Omental fat pad (tissue), 4 donors: ENCODE results near the gene HMGA1. TPM values are rescaled to one million over a fixed set of nuclear protein-coding genes. Genes with fewer than 3 reads are reported as not detected.
A peak's percentile ranks its signal among the peaks of the same experiment; 100 is the strongest.
"Not testable (repeated sequence)": the region's sequence is repeated elsewhere in the genome, so short reads cannot be mapped to it uniquely, and the experiment has no call there.

Experiments used
- ATAC-seq: fragments of 150-250 bp; one replicate; pipeline ENCODE4 v1.9.1; 2016; ENCODE audit warnings: mild to moderate bottlenecking, moderate library complexity; ENCODE audit not compliant: low FRiP score
- DNase-seq: peaks from one replicate; pipeline ENCODE4 v3.0.0-alpha.2; 2019; ENCODE audit warnings: low spot score
- CTCF ChIP-seq, 3 donors: fragments of 450-650 bp; IDR thresholded peaks; one replicate each; pipeline ENCODE4 v1.5.1; 2016 to 2017; ENCODE audit warnings: antibody characterized with exemption in 3 of 3, mild to moderate bottlenecking in 3 of 3, moderate library complexity in 2 of 3
- total RNA-seq, 4 donors: library from RNA; depleted of rRNA; stranded (reverse); fragments of >200 nt; gene quantifications; one replicate each; pipeline ENCODE4 v1.1.0, GENCODE V29; 2016

Gene HMGA1
- total RNA-seq, 4 donors from 2014 or later, result 15.6 to 80.7 (median 31.3) TPM

- ATAC-seq (no peak), DNase-seq (no peak)
- TF ChIP-seq CTCF (IDR thresholded peaks at IDR 0.05), result no peak
Measured at GRCh38 chr6:34259529-34260069, 22.9 kb downstream of the HMGA1 start.

- DNase-seq, result no peak
- no peak for TF ChIP-seq CTCF (IDR thresholded peaks at IDR 0.05)
- no peak for ATAC-seq
Measured at GRCh38 chr6:34260576-34261267, 24.0 kb downstream of the HMGA1 start.

- ATAC-seq, DNase-seq: not testable (repeated sequence)
Measured at GRCh38 chr6:34263484-34263883, 26.8 kb downstream of the HMGA1 start.

GRCh38 chr6:34267746-34268145 is 31.1 kb downstream of the HMGA1 start:
- TF ChIP-seq CTCF (IDR thresholded peaks at IDR 0.05), result no peak
- no peak for DNase-seq
- no peak for ATAC-seq

- ATAC-seq, result not testable (repeated sequence)
Measured at GRCh38 chr6:34269132-34269531, 32.5 kb downstream of the HMGA1 start.

GRCh38 chr6:34269658-34270341 is 33.1 kb downstream of the HMGA1 start:
- DNase-seq, ATAC-seq: not testable (repeated sequence)

More at GRCh38 chr6:34269132-34269531, 32.5 kb downstream of the HMGA1 start:
- not testable (repeated sequence) for DNase-seq

- DNase-seq, result no peak
- no peak for TF ChIP-seq CTCF (IDR thresholded peaks at IDR 0.05)
- ATAC-seq, result no peak
Measured at GRCh38 chr6:34272013-34272926, 35.6 kb downstream of the HMGA1 start.

GRCh38 chr6:34273242-34273805 is 36.7 kb downstream of the HMGA1 start:
- ATAC-seq, result peak; percentile 54
- DNase-seq, result no peak
- no peak for TF ChIP-seq CTCF (IDR thresholded peaks at IDR 0.05)
